ENCODE measurements around the gene PRRG4.

PRRG4 gene

GRCh38 chr11:32892355-32893092 is 62.8 kb downstream of the PRRG4 start, which contains the start of gene QSER1:
Gene QSER1, plus strand, starts transcription at chr11:32892811. Its CDS starts 315 bp downstream, at chr11:32893126.
- peak; percentile 96 for DNase-seq (ENCODE audit: low spot score)

GRCh38 chr11:32893093-32893342 is 63.3 kb downstream of the PRRG4 start:
- no peak for TF ChIP-seq CTCF (IDR thresholded peaks at IDR 0.05; ENCODE audit: extremely low read depth, missing control alignments)
- no peak for DNase-seq (ENCODE audit: low spot score)

More at GRCh38 chr11:32892355-32893092, 62.8 kb downstream of the PRRG4 start, which contains the start of gene QSER1:
- TF ChIP-seq CTCF (IDR thresholded peaks at IDR 0.05; ENCODE audit: extremely low read depth, missing control alignments), result no peak

GRCh38 chr11:32893343-32894148 is 63.8 kb downstream of the PRRG4 start:
- TF ChIP-seq CTCF (IDR thresholded peaks at IDR 0.05; ENCODE audit: extremely low read depth, missing control alignments), result peak; percentile 50
- DNase-seq (ENCODE audit: low spot score), result peak; percentile 83

GRCh38 chr11:32894149-32894827 is 64.6 kb downstream of the PRRG4 start:
- DNase-seq (ENCODE audit: low spot score), result peak; percentile 65
- TF ChIP-seq CTCF (IDR thresholded peaks at IDR 0.05; ENCODE audit: extremely low read depth, missing control alignments), result no peak

DNA sequence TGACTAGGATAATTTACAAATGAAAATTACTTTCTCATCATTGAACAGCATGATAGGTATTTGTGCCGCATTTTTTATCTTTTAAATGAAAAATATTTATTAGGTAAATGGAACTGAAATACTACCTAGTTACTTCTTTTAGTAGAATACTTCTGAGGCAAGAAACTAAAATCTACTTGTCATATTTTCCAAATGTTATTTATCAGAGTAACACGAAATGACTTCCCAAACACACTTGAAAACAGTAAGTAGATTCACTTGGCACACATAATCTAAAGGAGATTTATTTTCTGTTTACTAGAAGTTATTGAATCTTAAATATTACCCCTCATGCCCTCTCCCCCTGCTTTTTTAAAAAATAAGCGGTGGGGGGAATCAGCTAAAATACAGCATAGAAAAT is 65.2 kb downstream of the PRRG4 start:
- no peak for DNase-seq (ENCODE audit: low spot score)
- TF ChIP-seq CTCF (IDR thresholded peaks at IDR 0.05; ENCODE audit: extremely low read depth, missing control alignments), result no peak

DNA sequence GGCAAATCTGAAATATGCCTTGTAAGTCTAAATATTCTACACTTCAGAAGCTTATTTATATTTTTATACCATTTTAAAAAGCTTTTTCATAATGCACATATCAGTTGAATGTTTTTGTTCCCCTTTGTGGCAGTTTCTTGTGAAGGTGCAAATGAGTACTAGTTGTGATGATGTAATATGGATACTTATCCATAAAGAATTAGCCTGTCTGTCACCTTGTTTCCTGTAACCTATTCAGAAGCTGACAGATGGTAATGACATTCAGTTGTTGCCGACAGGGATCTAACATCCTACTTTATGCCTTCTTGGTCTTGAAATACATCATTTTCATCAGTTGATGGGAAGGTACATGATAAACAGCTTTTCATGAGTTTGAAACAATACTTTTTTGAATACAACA is 65.7 kb downstream of the PRRG4 start:
- no peak for DNase-seq (ENCODE audit: low spot score)
- TF ChIP-seq CTCF (IDR thresholded peaks at IDR 0.05; ENCODE audit: extremely low read depth, missing control alignments), result no peak

- TF ChIP-seq CTCF (IDR thresholded peaks at IDR 0.05; ENCODE audit: extremely low read depth, missing control alignments), result no peak
- DNase-seq (ENCODE audit: low spot score), result no peak
Measured at GRCh38 chr11:32897103-32897502, 67.4 kb downstream of the PRRG4 start.
